GM12892 (cell line): ENCODE results near the gene ATP11A.

ENCODE experiments used
- POLR2A ChIP-seq: IDR thresholded peaks from 2 replicates; pipeline ENCODE4 v1.6.1; 2011; ENCODE audit warnings: low read depth, low read length, control low read depth
- POLR2AphosphoS5 ChIP-seq: IDR thresholded peaks from 2 replicates; pipeline ENCODE4 v1.6.1; 2011; ENCODE audit warnings: low read depth, low read length, control low read depth
- TAF1 ChIP-seq: IDR thresholded peaks from 2 replicates; pipeline ENCODE4 v1.6.1; 2011; ENCODE audit warnings: low read depth, mild to moderate bottlenecking, control low read depth, low read length, borderline replicate concordance

DNA sequence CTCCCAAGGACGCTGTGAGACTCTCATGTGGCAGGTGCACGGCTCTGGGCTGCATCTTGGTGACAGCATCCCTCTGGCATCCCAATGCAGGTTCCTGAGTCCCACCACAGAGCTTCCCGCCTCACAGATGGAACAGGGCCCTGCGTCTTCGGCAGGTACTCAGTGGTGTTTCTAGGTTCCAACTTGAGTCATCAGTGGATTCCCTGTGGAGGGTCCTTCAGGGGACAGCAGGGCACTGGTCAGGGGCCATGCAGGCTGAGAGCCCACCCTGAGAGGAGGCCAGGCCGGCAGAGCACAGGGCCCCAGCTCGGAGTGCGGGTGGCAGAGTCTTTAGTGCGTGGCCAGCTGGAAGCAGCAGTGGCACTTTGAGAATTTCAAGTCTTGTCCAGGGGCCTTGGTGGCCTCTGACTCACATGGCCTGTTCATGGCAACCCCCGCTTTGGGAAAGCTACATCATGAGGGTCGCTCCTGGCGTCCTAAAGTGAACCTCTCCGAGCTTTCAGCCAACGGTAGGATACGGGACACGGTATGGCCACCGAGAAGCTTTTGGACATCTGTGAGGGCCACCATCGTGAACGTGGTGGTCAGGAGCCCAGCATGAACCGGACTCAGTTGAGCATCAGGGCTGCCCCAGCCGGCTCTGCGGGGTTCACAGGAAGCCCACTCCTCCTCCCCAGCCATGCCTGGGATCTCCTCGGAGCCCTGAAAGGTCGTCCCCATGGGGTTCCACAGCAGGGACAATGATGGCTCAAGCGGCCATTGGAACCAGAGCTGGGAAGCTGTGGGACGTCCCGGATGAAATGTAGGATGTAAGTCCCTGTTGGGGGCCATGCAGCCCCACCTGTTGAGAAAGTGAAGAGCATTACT, 207.1 kb downstream of the ATP11A start:
- TF ChIP-seq POLR2AphosphoS5 (no peak), POLR2A (no peak), TAF1 (no peak)
